Measurements from ENCODE around the gene EGFL6. TPM values are rescaled to one million over a fixed set of nuclear protein-coding genes. Genes with fewer than 3 reads are reported as not detected.

The EGFL6 gene
- total RNA-seq, 6 donors from 2014 or later, result 2.1 to 9.9 (median 6.8) TPM

DNA sequence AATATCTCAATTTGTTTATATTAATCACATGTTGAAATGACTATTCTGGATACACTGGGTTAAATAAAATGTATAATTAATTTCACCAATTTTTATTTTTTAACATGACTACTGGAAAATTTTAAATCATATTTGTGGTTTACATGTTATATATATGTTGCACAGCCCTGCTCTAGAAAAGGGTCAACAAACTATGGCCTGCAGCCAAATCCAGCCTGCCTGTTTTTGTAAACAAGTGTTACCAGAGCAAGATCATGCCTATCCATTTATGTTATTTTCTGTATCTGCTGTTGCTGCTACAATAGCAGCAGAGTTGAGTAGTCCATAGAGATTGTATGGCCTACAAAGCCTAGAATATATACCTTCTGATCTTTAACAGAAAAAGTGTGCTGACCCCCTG is 84.7 kb downstream of the EGFL6 start:
- Histone ChIP-seq H3K36me3 (no peaks in the 10 kb centered on the region), H3K27ac (peak overlapping the region; percentile 93 to 97 (median 94)), H3K4me1 (peaks cover 3 to 8% (median 3%) of the 10 kb centered on the region in 4 donors), H3K4me3 (peak overlapping the region in 2 of 4 donors; percentile 61), H3K9me3 (no peaks in the 10 kb centered on the region), H3K27me3 (no peaks in the 10 kb centered on the region)
- ATAC-seq (ENCODE audit: low FRiP score in 2 of 2) (no peak), DNase-seq (no peak)
- no peak for TF ChIP-seq POLR2A (IDR thresholded peaks at IDR 0.05)
- TF ChIP-seq EP300 (IDR thresholded peaks at IDR 0.05), result no peak
- TF ChIP-seq, protein P1, sequence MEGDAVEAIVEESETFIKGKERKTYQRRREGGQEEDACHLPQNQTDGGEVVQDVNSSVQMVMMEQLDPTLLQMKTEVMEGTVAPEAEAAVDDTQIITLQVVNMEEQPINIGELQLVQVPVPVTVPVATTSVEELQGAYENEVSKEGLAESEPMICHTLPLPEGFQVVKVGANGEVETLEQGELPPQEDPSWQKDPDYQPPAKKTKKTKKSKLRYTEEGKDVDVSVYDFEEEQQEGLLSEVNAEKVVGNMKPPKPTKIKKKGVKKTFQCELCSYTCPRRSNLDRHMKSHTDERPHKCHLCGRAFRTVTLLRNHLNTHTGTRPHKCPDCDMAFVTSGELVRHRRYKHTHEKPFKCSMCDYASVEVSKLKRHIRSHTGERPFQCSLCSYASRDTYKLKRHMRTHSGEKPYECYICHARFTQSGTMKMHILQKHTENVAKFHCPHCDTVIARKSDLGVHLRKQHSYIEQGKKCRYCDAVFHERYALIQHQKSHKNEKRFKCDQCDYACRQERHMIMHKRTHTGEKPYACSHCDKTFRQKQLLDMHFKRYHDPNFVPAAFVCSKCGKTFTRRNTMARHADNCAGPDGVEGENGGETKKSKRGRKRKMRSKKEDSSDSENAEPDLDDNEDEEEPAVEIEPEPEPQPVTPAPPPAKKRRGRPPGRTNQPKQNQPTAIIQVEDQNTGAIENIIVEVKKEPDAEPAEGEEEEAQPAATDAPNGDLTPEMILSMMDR (IDR thresholded peaks at IDR 0.05), result no peak
- no peak for TF ChIP-seq POLR2AphosphoS5 (IDR thresholded peaks at IDR 0.05)

GRCh38 chrX:13655674-13656073 is 86.3 kb downstream of the EGFL6 start:
- Histone ChIP-seq H3K27me3 (no peaks in the 10 kb centered on the region), H3K36me3 (no peaks in the 10 kb centered on the region), H3K4me1 (peaks cover 3 to 8% (median 3%) of the 10 kb centered on the region in 4 donors), H3K27ac (no peak overlapping the region), H3K4me3 (no peak overlapping the region), H3K9me3 (no peaks in the 10 kb centered on the region)
- 93% methylated on average over 2 to 3 of the region's 3 CpGs for WGBS, 2 donors
- DNase-seq (no peak), ATAC-seq (ENCODE audit: low FRiP score in 2 of 2) (no peak)
- TF ChIP-seq EP300 (IDR thresholded peaks at IDR 0.05), result no peak
- TF ChIP-seq, protein P1 (IDR thresholded peaks at IDR 0.05), result no peak
- no peak for TF ChIP-seq POLR2A (IDR thresholded peaks at IDR 0.05)
- no peak for TF ChIP-seq POLR2AphosphoS5 (IDR thresholded peaks at IDR 0.05)

DNA sequence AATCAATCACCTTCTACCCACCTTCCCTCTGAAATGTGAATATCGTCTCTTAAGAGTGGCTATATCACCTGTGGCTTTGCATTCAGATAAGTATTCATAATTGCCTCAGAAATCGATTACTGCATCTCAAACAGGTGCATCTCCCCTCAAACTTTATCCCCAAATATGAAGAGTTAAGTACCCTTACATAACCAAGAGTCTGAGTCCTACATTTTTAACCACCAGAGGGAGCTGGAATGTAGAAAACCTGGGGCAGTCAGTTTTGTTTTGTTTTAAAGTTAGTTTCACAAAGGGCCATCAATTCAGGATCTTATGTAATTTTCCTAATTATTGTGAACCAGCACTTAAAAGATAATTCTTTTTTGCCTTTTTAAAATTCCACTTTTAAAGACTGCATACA is 89.2 kb downstream of the EGFL6 start:
- Histone ChIP-seq H3K36me3 (peaks cover 0 to 11% (median 0%) of the 10 kb centered on the region in 4 donors), H3K9me3 (no peaks in the 10 kb centered on the region), H3K27me3 (no peaks in the 10 kb centered on the region), H3K4me3 (no peak overlapping the region), H3K27ac (peak overlapping the region in 1 of 4 donors; percentile 47), H3K4me1 (peaks cover 0 to 4% (median 3%) of the 10 kb centered on the region in 4 donors)
- DNase-seq, result no peak
- 9 to 13% methylated on average over 2 of the region's 2 CpGs for WGBS, 2 donors
- TF ChIP-seq POLR2A (IDR thresholded peaks at IDR 0.05), result no peak
- TF ChIP-seq, protein P1 (IDR thresholded peaks at IDR 0.05), result peak; percentile 43 to 71 (median 58)
- no peak for TF ChIP-seq EP300 (IDR thresholded peaks at IDR 0.05)
- ATAC-seq (ENCODE audit: low FRiP score in 2 of 2), result peak in 1 of 2 donors; percentile 63

GRCh38 chrX:13659063-13659462 is 89.7 kb downstream of the EGFL6 start:
- TF ChIP-seq POLR2AphosphoS5 (IDR thresholded peaks at IDR 0.05), result no peak
- no peak for TF ChIP-seq POLR2A (IDR thresholded peaks at IDR 0.05)
- TF ChIP-seq, protein P1 (IDR thresholded peaks at IDR 0.05), result no peak
- no peak for TF ChIP-seq EP300 (IDR thresholded peaks at IDR 0.05)
- ATAC-seq (ENCODE audit: low FRiP score in 2 of 2) (no peak), DNase-seq (no peak)
- Histone ChIP-seq H3K9me3 (no peaks in the 10 kb centered on the region), H3K4me3 (no peak overlapping the region), H3K36me3 (peaks cover 0 to 12% (median 0%) of the 10 kb centered on the region in 4 donors), H3K27ac (peak overlapping the region in 1 of 4 donors; percentile 47), H3K27me3 (no peaks in the 10 kb centered on the region), H3K4me1 (peaks cover 0 to 4% (median 3%) of the 10 kb centered on the region in 4 donors)
- WGBS, 2 donors, result 27 to 31% methylated on average over 6 of the region's 6 CpGs

- WGBS, 2 donors, result 88 to 90% methylated on average over 6 of the region's 6 CpGs
- H3K36me3 ChIP-seq, result peaks cover 0 to 12% (median 0%) of the 10 kb centered on the region in 4 donors
- no peaks in the 10 kb centered on the region for H3K9me3 ChIP-seq
- peak in 1 of 2 donors; percentile 43 for ATAC-seq (ENCODE audit: low FRiP score in 2 of 2)
- H3K4me1 ChIP-seq, result peaks cover 0 to 6% (median 2%) of the 10 kb centered on the region in 4 donors
- H3K27ac ChIP-seq, result peak overlapping the region in 1 of 4 donors; percentile 26
- no peak for TF ChIP-seq POLR2A (IDR thresholded peaks at IDR 0.05)
- H3K4me3 ChIP-seq, result no peak overlapping the region
- DNase-seq, result no peak
- H3K27me3 ChIP-seq, result no peaks in the 10 kb centered on the region
These were observed 92.4 kb downstream of the EGFL6 start for GRCh38 chrX:13661735-13662288.

All from upper lobe of left lung (tissue), 6 donors.